Articular chondrocyte of knee joint (primary cell): Measurements from ENCODE around the gene RAE1. TPM values are rescaled to one million over a fixed set of nuclear protein-coding genes. Genes with fewer than 3 reads are reported as not detected.

Experiments
- small RNA-seq: library from RNA; depleted of rRNA; stranded (forward); fragments of <200 nt; gene quantifications from one replicate; pipeline ENCODE3, GENCODE V24; 2012
- total RNA-seq: library from RNA; depleted of rRNA; stranded (reverse); fragments of >200 nt; gene quantifications from 2 replicates; pipeline ENCODE4 v1.2.3, GENCODE V29; 2012

Gene RAE1, protein sequence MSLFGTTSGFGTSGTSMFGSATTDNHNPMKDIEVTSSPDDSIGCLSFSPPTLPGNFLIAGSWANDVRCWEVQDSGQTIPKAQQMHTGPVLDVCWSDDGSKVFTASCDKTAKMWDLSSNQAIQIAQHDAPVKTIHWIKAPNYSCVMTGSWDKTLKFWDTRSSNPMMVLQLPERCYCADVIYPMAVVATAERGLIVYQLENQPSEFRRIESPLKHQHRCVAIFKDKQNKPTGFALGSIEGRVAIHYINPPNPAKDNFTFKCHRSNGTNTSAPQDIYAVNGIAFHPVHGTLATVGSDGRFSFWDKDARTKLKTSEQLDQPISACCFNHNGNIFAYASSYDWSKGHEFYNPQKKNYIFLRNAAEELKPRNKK
- total RNA-seq: 23.4 and 32.1 TPM in 2 replicates

DNA sequence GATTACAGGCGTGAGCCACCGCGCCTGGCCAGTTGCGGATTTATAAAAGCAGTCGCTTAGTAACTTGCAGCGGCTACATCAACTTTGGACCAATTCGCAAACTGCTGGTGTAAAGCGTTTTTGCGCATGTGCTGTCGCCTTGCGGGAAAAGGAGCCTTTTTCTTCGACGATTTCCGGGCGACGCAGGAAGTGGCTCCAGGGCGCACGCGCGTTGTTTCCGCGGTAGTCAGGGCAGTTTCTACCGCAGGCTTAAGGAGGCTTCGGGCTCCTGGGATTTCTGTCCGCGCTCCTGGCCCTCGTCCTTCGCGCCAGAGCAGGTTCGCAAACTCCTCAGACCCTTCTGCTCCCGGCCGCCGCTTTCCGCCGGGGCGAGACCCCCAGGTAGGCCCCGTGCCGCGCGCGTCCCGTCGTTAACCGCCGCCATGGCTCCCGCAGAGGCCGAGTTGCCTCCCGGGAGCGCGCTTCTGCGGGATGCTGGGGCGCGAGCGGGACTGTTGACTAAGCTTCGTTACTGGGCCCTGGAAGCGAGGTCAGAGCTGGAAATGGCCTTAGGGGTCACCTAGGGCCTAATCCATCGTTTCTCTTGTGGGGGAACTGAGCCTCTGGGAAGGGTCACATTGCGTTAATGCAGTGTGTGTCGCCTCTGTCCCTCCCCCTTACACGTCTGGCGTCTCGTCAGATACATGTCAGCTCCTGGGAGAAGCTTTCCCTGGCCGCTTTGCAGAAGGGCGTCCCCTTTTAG lies at the start of gene RAE1:
TSS of gene RAE1 (plus strand) at position 214 of the 742 bp plus-strand sequence. CDS start 2,784 bp downstream, outside the sequence.

DNA sequence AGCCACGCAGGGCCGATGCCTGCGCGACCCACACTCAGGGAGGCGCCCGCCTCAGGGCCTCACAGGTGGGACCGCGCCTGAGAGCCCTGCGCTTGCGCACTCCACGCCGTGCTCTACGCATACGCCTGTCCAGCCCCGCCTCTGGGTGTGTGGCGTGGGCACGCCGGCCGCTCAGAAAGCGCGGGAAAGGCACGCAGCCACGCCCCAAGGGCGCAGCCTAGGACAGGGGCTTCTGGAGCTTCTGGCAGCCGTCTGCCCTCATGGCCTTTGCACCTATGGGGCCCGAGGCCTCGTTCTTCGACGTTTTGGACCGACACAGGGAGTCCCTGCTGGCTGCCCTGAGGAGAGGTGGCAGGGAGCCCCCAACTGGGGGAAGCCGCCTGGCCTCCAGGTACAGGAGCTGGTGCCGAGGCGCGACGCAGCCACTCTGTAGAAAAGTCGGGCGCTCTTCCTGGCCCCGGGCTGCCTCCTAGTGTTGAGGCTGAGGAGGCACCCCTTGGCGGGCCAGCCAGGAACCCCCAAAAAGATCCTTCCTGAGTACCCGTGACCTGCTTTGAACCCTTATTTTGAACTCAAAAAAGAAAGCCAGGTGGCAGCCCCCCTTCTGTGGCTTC lies 21.3 kb upstream of the RAE1 start, which contains the start of gene SPO11:
TSS of gene SPO11 (plus strand) at position 196 of the 614 bp plus-strand sequence. CDS start at position 261, 65 bp downstream.

DNA sequence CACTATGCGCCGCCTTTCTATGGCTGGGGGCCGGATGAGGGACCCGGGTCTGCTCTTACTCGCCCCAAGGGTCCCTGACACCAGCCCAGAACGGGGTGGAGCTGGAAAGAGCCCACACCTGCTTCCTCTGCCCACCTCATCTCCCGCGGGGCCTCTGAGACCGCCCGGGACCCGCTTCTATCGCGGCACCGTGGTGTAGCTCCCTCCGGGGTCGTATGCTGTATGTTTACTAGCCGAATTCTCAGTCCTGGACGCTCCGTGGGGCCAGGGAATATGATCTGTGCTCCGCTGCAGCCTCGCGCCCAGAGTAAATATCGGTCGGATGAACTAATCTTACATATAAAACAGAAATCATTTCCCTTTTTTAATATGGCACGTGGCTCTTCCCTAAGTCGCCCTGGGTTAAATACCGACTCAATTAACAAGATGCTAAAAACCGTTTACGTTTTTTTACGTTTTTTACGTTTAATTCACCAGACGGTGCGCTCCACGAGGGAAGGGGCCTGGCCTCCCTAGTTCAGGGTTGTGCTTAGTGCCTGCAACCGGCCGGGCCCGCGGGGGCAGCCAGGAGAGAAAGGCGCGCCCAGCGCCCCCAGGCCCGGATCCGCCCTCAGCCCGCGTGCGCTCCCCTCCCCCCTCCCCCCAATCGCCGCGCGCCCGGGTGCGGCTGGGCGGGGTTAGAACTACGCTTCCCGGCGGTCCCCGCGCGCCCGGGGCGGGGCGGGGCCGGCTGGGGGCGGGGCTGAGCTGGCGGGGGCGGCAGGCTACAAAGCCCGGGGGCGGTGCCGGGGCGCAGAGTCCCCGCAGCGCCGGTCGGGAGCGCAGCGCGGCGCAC lies 39.8 kb downstream of the RAE1 start, which contains the start of gene RBM38:
TSS of gene RBM38 (plus strand) at position 793 of the 835 bp plus-strand sequence. CDS start 186 bp downstream, outside the sequence.

Small RNA genes lying within 50 kb of the gene (small RNA-seq; reads per million reads assigned to genes)
- not detected for gene MIR4325
- gene RF00019: not detected
- not detected for gene RPL39P39

Other genes with a start within 250 kb of the RAE1 start
- not detected in 2 replicates for gene BMP7, start 84.6 kb upstream of the RAE1 start, total RNA-seq
- gene SPO11, start 21.5 kb upstream of the RAE1 start, total RNA-seq: not detected in 2 replicates
- 3.8 and 4.1 TPM in 2 replicates for gene RBM38, start 40.1 kb downstream of the RAE1 start, total RNA-seq
- gene CTCFL, start 173.9 kb downstream of the RAE1 start, total RNA-seq: not detected in 2 replicates
- under 0.01 TPM in 1 of 2 replicates, not detected in the other for gene PCK1, start 209.9 kb downstream of the RAE1 start, total RNA-seq